HG02610 (cell line): Measurements from ENCODE around the gene KRTAP5-3.
"Not testable (repeated sequence)": the region's sequence is repeated elsewhere in the genome, so short reads cannot be mapped to it uniquely, and the experiment has no call there.

Source experiments
- ATAC-seq: cut with Tn5 transposase; IDR thresholded peaks from one replicate; pipeline ENCODE4 v1.9.1; 2021; ENCODE audit warnings: mild to moderate bottlenecking, moderate library complexity; ENCODE audit not compliant: unreplicated experiment

Gene KRTAP5-3

DNA sequence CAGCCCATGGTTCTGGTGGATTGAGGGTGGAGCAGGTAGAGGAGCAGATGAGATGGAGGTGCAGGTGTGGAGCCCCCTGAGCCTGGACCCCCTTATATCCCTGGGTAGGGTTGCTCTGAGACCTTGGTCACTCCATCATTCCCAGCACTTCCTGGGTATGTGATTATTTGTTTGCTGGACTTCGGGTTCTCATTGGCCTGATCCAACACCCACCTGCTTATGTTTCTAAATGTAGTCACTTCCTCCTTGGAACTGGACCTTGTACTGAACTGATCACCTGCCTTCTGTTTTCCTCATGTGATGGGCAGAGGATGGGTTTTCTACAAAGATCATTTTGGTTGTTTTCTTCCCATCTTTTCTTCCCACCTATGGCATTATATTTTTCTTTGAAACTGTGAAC is 13.8 kb upstream of the KRTAP5-3 start, which contains the start of gene KRTAP5-4:
KRTAP5-4 (minus strand) TSS at position 53 of the 400 bp plus-strand sequence; CDS start at position 8, 45 bp downstream.
- no peak for ATAC-seq

- ATAC-seq = no peak
Observed at GRCh38 chr11:1619449-1619848, 11.2 kb upstream of the KRTAP5-3 start.

DNA sequence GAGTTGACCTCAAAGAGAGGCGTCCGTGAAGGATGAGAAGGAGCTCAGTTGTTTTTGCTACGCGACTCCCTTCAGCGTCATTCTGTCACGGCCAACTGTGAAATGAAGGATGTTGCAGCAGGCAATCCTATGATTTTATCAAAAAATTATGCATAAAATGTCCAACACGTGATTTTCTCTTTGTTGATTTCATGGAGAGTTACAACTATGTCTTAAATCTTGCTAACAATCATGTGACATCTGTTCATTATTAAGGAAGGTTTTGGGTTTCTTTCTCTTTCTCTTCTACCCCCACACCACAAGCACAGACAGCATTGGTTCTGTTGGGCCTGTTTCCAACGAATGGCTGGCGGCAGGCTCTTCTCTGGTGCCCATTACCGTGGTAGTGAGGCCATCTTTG is 10.0 kb upstream of the KRTAP5-3 start:
- ATAC-seq = no peak

GRCh38 chr11:1607901-1608300 is 362 bp downstream of the KRTAP5-3 start:
- ATAC-seq = not testable (repeated sequence)

GRCh38 chr11:1607156-1607845 is 962 bp downstream of the KRTAP5-3 start:
- not testable (repeated sequence) for ATAC-seq

GRCh38 chr11:1605923-1606322 is 2.3 kb downstream of the KRTAP5-3 start:
- peak; percentile 68 for ATAC-seq

DNA sequence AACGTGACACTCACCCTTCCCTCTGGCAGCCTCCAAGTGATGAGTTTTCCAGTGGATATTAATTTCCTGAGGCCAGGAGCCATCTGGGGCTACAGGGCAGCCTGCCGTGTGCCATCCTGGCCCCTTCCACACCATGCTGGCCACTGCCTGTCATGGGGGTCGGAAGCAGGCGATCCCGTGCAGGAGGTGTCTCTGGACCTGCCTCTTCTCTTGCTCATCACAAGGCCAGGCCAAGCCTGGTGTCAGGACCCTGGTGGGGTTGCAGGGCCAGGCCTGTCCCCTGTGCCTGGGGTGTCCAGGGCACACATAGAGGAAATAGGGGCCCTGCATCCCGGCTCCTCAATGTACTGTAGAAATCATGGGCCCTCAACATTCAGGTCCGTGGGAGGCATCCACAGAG is 3.6 kb downstream of the KRTAP5-3 start:
- ATAC-seq = no peak

DNA sequence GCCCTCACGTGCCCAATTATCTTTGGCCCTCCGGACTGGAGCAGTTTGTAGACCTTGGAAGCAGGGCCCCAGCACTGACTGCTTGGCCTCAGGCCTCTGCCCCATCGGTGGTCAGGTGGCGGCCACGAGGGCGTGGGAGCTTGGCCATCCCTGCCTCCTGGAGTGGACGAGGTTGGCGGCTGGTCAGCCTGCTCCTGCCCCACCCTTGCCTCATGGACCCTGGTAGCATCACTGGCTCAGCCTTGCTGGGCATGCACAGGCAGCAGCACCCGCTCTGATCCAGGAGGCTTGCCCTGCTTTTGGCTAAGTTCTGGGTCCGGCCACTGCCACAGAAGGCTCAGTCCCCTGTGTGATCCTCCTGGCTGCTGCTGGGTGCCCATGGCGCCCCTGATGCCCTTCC is 4.1 kb downstream of the KRTAP5-3 start:
- no peak for ATAC-seq

- no peak for ATAC-seq
Observed at GRCh38 chr11:1603629-1604028, 4.6 kb downstream of the KRTAP5-3 start.

DNA sequence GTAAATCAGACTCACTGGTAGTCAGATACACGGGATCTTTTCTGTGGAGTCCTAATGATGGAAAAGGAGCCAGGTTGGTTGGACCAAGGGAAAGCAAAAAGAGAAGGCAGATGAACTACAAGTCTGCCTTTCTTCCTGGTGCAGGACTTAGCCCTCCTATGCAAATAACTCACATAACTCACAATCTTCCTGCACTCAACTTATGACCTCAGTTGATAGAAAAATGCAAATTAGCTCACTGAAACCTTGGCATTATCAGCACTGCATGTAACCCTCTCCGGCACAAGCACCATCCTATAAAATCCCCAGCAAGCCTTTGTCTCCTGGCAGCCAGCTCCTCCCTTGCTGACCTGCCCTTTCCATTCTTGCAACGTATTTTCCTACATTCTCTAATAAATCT is 6.6 kb downstream of the KRTAP5-3 start:
- ATAC-seq = not testable (repeated sequence)

- ATAC-seq = no peak
Observed at GRCh38 chr11:1600626-1601025, 7.6 kb downstream of the KRTAP5-3 start.

DNA sequence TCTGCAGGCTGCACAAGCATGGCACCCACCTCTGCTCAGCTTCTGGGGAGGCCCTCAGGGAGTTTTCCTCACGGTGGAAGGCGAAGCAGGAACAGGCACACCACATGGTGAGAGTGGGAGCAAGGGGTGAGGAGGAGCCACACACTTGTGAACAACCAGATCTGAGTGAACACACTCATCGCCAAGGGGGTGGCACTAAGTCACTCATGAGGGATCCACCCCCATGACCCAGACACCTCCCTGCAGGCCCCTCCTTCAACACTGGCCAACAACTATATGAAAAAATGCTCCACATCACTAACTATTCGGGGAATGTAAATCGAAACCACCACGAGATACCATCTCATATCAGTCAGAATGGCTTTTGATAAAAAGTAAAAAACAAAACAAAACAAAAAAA is 9.4 kb downstream of the KRTAP5-3 start:
- no peak for ATAC-seq

GRCh38 chr11:1598406-1598805 is 9.9 kb downstream of the KRTAP5-3 start:
- ATAC-seq = not testable (repeated sequence)

DNA sequence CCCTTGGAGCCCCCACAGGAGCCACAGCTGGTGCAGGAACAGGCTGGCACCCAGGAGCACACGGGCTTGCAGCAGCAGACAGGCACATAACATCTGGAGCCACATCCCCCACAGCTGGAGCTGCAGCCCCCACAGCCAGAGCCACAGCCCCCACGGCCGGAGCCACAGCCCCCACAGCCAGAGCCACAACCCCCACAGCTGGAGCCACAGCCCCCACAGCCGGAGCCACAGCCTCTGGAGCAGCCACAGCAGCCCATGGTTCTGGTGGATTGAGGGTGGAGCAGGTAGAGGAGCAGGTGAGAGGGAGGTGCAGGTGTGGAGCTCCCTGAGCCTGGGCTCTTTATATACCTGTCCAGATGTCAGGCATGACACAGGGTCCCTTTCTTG is 10.3 kb downstream of the KRTAP5-3 start, which contains the start of gene KRTAP5-2:
KRTAP5-2 (minus strand) TSS at position 301 of the 387 bp plus-strand sequence; CDS start at position 257, 44 bp downstream.
- no peak for ATAC-seq

DNA sequence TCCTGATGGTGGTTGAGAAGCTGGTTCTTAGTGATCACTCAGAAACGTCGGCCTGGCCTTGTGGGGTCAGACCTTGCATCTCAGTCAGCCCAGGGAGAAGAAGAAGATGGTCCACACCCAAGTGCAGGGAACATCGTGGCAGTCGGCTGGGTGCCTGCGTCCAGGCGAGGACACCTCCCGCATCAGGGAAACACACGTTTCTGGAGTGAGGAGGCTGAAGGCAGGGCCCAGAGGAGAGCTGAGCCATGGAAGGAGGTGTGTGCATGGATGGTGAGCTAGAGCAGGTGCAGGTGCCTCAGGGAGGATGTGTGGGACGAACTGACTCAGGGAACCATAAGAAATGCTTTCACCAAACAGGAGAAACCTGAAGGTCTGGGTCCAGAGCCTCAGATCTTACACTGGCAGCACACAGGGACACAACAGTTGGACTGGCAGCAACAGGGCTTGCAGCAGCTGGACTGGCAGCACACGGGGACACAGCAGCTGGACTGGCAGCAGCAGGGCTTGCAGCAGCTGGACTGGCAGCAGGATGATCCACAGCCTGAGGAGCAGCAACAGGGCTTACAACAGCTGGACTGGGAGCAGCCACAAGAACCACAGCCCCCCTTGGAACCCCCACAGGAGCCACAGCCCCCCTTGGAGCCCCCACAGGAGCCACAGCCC is 10.8 kb downstream of the KRTAP5-3 start:
- ATAC-seq = no peak

DNA sequence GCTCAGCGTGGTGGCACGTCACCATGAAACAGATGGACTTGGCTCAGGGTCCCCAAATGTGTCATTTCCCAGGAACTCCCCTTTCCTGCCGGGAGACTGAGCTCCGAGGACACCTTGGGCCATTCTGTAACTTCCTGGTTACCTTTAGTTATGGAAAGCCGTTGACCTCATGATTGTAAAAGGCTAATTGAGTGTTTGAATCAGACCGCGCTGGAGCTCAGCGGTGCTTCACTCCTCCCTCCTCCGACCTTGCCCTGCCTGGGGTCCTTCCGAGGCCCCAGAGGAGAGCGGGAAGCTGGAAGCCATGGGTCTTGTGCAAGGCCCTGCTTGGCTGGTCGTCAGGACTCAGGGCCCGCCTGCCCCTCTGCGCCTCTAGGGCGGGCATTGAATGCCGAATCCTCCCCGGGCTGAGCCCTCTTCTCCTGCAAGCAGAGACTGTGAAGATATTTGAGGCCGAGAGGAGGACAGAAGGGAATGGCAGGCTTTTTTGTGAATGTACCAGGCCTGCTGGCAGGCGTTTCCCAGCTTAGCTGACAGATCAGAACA is 11.6 kb downstream of the KRTAP5-3 start:
- ATAC-seq = not testable (repeated sequence)

- not testable (repeated sequence) for ATAC-seq
Observed at GRCh38 chr11:1595994-1596575, 12.2 kb downstream of the KRTAP5-3 start.

- ATAC-seq = no peak
Observed at GRCh38 chr11:1592628-1593027, 15.6 kb downstream of the KRTAP5-3 start.

DNA sequence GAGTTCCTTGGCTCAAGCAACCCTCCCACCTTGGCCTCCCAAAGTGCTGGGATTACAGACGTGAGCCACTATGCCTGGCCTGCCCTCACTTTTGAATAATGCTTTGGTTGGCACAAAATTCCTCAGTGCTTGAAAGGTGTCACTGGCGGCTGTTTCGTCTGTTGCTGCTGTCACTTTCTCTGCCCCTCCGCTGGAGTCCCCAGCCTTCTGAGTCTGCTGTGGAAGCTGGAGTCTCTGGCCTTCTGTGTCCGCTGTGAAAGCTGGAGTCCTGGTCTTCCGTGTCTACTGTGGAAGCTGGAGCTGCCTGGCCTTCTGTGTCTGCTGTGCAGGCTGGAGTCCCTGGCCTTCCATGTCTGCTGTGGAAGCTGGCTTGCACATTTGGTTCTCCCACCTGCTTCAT is 18.3 kb downstream of the KRTAP5-3 start:
- no peak for ATAC-seq

GRCh38 chr11:1589191-1589963 is 18.9 kb downstream of the KRTAP5-3 start:
- ATAC-seq = not testable (repeated sequence)

DNA sequence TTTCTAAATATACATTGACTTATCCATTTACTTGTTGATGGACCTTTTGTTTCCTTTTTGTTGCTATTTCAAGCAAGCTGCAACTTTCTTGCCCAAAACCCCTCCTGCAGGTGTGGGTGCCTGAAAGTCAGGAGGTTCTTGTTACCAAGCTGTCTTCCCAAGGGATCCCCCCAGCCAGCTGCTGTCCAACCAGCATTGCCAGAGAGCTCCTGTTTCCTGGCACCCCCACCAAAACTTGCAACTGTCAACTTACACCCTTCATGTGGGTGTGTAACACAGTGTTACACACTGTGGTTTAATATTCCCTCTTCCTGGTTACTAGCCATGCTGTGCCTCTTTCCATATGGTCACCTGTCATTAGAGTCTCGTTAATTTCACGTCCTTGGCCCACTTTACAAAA is 21.6 kb downstream of the KRTAP5-3 start:
- no peak for ATAC-seq
